Panc1 (cell line): ENCODE data around the gene GALNT11.

ENCODE experiments used
- CTCF ChIP-seq: fragments of 450-650 bp; IDR thresholded peaks from 2 replicates; pipeline ENCODE4 v1.5.1; 2017; ENCODE audit warnings: mild to moderate bottlenecking
- POLR2AphosphoS5 ChIP-seq: IDR thresholded peaks from 2 replicates; pipeline ENCODE4 v1.6.1; 2012; ENCODE audit warnings: mild to moderate bottlenecking, low read depth, low read length, moderate library complexity
- SIN3A ChIP-seq: IDR thresholded peaks from 2 replicates; pipeline ENCODE4 v1.6.1; 2012; ENCODE audit warnings: low read depth, mild to moderate bottlenecking, low read length, moderate library complexity, borderline replicate concordance; ENCODE audit not compliant: insufficient read depth
- TF ChIP-seq, protein P1 (sequence below), 2 experiments: IDR thresholded peaks; 2 replicates each; pipeline ENCODE4 v1.6.1; 2011 to 2012; ENCODE audit warnings: low read depth in 2 of 2, control low read depth in 1 of 2, low read length in 1 of 2, mild to moderate bottlenecking in 1 of 2, moderate library complexity in 1 of 2; ENCODE audit not compliant: insufficient read depth in 1 of 2

DNA sequence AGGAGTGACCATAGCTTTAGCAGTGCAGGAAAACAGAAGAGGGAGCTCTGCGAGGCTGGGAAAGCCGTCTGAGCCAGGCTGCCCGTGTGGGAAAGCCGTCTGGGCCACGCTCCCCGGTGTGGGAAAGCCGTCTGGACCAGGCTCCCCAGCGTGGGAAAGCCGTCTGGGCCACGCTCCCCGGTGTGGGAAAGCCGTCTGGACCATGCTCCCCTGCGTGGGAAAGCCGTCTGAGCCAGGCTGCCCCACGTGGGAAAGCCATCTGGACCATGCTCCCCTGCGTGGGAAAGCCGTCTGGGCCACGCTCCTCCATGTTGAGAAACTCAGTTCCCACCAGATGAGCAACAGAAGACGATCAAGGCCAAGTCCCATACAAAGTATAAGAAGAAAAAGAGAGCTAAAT, 101.8 kb downstream of the GALNT11 start:
- no peak for TF ChIP-seq CTCF
- TF ChIP-seq, protein P1, sequence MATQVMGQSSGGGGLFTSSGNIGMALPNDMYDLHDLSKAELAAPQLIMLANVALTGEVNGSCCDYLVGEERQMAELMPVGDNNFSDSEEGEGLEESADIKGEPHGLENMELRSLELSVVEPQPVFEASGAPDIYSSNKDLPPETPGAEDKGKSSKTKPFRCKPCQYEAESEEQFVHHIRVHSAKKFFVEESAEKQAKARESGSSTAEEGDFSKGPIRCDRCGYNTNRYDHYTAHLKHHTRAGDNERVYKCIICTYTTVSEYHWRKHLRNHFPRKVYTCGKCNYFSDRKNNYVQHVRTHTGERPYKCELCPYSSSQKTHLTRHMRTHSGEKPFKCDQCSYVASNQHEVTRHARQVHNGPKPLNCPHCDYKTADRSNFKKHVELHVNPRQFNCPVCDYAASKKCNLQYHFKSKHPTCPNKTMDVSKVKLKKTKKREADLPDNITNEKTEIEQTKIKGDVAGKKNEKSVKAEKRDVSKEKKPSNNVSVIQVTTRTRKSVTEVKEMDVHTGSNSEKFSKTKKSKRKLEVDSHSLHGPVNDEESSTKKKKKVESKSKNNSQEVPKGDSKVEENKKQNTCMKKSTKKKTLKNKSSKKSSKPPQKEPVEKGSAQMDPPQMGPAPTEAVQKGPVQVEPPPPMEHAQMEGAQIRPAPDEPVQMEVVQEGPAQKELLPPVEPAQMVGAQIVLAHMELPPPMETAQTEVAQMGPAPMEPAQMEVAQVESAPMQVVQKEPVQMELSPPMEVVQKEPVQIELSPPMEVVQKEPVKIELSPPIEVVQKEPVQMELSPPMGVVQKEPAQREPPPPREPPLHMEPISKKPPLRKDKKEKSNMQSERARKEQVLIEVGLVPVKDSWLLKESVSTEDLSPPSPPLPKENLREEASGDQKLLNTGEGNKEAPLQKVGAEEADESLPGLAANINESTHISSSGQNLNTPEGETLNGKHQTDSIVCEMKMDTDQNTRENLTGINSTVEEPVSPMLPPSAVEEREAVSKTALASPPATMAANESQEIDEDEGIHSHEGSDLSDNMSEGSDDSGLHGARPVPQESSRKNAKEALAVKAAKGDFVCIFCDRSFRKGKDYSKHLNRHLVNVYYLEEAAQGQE (IDR thresholded peaks at IDR 0.05; ENCODE audit: insufficient read depth in 1 of 2, low read depth in 2 of 2, low read length in 1 of 2), result no peak
- TF ChIP-seq POLR2AphosphoS5, result no peak
- no peak for TF ChIP-seq SIN3A
